GM12801 (cell line): Measurements from ENCODE around the gene PSMD5.

Experiments
- CTCF ChIP-seq: IDR thresholded peaks from one replicate; pipeline ENCODE4 v1.5.1; 2011; ENCODE audit warnings: control low read depth; ENCODE audit not compliant: insufficient read length; ENCODE audit errors: extremely low read depth

PSMD5 gene

DNA sequence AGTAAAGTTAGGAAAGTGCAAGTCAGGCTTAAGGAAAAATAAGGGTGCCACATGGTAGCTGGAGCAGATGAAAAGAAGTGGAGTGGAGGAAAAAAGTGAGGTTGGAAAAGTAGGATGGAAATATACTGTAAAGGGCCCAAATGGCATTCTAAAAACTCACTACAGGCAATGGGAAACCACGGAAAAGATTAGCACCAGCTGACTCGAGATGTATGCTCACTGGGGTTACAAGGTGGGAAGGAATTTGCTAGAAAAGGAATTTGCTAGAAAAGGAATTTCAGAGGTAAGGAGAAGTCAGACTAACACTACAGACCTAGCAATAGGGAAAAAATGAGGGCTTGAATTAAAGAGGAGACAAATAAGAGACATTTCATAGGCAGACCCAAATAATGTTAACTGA is 3.6 kb downstream of the PSMD5 start:
- TF ChIP-seq CTCF, result no peak

DNA sequence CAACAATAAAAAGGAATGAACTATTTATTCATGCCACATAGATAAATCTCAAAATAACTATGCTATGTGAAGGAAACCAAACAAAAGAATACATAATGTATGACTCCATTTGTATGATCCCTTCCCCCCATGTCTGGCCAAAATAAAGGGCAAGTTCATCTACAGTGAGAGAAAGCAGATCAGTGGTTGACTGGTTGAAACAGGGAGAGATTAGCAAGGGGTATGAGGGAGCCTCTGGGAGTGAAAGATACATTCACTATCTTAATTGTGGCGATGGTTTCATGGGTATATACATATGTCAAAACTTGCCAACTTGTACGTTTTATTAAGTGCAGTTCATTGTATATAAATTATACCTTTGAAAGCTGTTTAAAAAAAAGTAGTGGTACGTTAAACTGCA is 4.8 kb downstream of the PSMD5 start:
- TF ChIP-seq CTCF, result no peak

DNA sequence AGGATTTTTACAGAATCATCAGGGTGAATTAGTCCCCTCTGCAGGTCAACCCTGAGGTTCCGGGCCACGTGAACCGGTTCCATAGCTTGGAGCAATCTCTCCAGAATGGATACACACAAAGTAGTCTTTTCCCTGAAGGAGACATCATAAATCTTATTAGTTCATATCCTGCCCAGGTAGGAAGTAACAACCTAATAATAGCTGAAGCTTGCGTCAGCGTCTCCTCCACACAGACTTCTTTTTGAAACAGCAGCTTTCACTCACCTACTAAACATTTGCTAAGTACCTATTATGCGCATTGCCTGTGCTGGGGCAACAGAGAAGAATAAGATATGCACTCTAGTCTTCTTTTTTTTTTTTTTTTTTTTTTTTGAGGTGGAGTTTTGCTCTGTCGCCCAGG is 9.4 kb downstream of the PSMD5 start:
- TF ChIP-seq CTCF, result no peak

- no peak for TF ChIP-seq CTCF
Observed at GRCh38 chr9:120832807-120833206, 9.9 kb downstream of the PSMD5 start.

- TF ChIP-seq CTCF, result no peak
Observed at GRCh38 chr9:120830865-120831264, 11.9 kb downstream of the PSMD5 start.

GRCh38 chr9:120830151-120830550 is 12.6 kb downstream of the PSMD5 start:
- no peak for TF ChIP-seq CTCF

DNA sequence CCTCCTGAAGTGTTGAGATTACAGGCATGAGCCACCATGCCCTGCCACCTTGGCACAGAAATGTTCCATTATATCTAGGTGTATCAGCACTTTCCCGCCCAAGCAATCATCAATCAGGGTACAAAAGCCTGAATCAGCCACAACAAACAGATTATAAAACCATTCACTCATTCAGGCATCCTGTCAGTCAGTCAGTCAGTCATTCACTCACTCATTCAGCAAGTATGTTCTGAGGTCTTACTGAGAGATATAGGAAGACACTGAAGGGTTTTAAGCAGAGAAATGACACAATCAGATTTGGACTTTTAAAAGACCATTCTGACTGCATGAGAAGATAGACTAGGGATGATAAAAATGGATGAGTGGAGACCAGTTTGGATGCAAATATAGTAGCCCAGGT is 13.1 kb downstream of the PSMD5 start:
- TF ChIP-seq CTCF, result no peak

DNA sequence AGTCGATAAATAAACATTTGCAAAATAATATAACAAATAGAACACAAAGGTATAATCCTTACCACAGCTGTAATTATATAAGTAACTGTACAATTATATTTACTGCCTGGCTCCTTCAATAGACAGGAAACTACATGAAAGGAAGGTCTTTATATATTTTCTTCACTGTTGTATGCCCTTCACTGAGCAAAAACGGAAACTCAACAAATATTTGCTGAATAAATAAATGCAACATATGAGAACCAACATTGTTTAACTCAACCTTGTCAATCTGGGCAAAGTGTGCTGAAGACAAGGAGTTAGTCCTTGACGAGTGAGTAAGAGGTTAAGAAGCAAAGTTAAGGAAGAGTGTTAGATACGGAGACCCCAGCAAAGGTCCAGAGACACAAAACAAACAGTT is 22.6 kb downstream of the PSMD5 start:
- TF ChIP-seq CTCF, result no peak
